ENCODE measurements around the gene SORCS1.

DNA sequence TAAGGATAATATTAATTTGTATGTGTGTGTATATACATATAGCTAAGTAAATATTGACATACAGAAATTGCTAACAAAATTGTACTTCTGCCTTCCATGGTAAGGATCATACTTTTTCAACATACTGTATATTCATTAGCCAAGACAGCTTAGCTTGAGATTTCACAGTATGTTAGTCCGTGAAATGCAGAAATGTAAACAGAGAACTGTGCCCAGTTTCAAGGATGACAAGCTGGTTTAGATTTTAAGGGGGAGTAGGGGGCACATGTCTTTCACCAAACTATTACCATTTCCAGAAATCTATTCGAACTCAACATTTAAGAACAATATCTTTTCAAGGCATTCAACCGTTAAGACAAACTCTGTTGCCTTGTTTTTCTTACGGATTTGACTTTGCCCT is 182.2 kb downstream of the SORCS1 start:
- TF ChIP-seq, protein P1, sequence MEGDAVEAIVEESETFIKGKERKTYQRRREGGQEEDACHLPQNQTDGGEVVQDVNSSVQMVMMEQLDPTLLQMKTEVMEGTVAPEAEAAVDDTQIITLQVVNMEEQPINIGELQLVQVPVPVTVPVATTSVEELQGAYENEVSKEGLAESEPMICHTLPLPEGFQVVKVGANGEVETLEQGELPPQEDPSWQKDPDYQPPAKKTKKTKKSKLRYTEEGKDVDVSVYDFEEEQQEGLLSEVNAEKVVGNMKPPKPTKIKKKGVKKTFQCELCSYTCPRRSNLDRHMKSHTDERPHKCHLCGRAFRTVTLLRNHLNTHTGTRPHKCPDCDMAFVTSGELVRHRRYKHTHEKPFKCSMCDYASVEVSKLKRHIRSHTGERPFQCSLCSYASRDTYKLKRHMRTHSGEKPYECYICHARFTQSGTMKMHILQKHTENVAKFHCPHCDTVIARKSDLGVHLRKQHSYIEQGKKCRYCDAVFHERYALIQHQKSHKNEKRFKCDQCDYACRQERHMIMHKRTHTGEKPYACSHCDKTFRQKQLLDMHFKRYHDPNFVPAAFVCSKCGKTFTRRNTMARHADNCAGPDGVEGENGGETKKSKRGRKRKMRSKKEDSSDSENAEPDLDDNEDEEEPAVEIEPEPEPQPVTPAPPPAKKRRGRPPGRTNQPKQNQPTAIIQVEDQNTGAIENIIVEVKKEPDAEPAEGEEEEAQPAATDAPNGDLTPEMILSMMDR (IDR thresholded peaks at IDR 0.05): no peak
- TF ChIP-seq EZH2phosphoT487 (IDR thresholded peaks at IDR 0.05): no peak

All from neural progenitor cell (in vitro differentiated cells).